ENCODE results near the gene IMPA2.
A peak's percentile ranks its signal among the peaks of the same experiment; 100 is the strongest.

IMPA2 gene

GRCh38 chr18:11987527-11987926 lies 6.2 kb downstream of the IMPA2 start:
- no peak for DNase-seq (ENCODE audit: extremely low read depth in 1 of 2, low read depth in 1 of 2)

DNA sequence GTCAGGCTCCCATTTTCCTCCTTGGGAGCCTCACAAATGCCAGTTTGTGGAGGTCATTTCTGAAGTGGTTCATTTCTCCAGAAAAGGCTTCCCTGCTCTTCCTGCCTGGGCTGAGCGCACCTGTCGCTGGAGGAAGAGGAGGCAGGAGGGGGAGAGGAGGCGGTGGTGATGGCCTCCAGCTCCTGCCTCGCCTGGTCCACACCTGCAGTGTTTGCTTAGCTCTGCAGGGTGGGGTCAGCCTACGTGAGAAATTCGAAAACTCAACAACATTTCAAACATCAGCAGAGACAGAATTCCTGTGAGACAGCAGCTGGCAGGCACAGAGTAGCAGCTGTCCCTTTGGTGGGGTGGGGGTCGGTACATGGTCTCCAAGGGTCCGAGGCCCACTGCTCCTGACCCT lies 7.9 kb downstream of the IMPA2 start:
- DNase-seq (ENCODE audit: extremely low read depth in 1 of 2, low read depth in 1 of 2) = no peak

- no peak for DNase-seq (ENCODE audit: extremely low read depth in 1 of 2, low read depth in 1 of 2)
These were observed 8.7 kb downstream of the IMPA2 start for GRCh38 chr18:11989966-11990380.

- no peak for DNase-seq (ENCODE audit: extremely low read depth in 1 of 2, low read depth in 1 of 2)
These were observed 9.2 kb downstream of the IMPA2 start for GRCh38 chr18:11990539-11990938.

GRCh38 chr18:11991021-11991795 lies 9.9 kb downstream of the IMPA2 start:
- DNase-seq (ENCODE audit: extremely low read depth in 1 of 2, low read depth in 1 of 2) = no peak

DNA sequence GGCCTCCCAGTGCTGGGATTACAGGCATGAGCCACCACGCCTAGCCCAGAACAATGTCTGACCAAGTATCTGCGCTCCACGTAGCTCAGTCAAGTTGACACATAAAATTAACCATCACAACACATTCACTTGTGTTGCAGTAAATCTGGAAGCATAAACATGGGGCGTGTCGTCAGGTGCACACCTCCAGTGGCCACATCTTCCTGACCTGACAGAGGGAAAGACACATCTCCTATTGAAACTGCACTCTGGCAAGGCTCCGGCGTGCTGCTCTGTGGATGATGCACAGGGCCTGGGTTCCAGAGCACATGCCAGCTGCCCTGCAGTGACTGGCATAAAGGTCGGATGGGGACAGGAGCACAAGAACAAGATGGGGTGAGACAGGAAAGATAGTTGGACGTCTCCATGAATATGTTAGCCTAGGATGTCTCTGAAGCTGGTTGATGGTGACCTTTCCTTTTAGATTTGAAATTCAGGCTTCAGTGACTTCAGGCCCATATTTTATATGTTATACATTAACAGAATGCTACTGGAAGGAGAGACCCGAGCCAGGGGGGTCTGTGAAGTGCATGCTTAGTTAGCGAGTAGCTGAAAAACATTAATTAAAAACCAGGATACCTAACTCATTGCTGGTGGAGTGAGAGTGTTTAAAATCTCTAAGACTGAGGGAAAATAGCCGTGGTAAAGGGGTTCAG lies 10.9 kb downstream of the IMPA2 start:
- DNase-seq (ENCODE audit: extremely low read depth in 1 of 2, low read depth in 1 of 2) = no peak

GRCh38 chr18:11993264-11993916 lies 12.1 kb downstream of the IMPA2 start:
- DNase-seq (ENCODE audit: extremely low read depth in 1 of 2, low read depth in 1 of 2) = no peak

DNA sequence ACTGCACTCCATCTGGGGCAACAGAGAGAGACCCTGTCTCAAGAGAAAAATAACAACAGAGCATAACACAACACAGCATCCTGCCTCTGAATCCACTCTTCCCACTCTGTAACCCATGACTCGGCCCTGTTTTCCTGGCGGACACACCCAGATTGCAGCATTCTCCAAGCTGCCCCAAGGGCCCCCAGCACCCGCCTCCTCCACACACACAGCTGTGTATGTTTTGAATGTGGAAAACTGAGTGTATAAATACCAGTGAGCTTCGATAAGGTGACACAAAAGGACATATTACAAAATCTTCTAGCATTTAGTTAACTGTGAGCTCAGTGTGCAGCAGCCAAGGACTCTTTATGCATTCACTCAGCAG lies 13.0 kb downstream of the IMPA2 start:
- no peak for DNase-seq (ENCODE audit: extremely low read depth in 1 of 2, low read depth in 1 of 2)

DNA sequence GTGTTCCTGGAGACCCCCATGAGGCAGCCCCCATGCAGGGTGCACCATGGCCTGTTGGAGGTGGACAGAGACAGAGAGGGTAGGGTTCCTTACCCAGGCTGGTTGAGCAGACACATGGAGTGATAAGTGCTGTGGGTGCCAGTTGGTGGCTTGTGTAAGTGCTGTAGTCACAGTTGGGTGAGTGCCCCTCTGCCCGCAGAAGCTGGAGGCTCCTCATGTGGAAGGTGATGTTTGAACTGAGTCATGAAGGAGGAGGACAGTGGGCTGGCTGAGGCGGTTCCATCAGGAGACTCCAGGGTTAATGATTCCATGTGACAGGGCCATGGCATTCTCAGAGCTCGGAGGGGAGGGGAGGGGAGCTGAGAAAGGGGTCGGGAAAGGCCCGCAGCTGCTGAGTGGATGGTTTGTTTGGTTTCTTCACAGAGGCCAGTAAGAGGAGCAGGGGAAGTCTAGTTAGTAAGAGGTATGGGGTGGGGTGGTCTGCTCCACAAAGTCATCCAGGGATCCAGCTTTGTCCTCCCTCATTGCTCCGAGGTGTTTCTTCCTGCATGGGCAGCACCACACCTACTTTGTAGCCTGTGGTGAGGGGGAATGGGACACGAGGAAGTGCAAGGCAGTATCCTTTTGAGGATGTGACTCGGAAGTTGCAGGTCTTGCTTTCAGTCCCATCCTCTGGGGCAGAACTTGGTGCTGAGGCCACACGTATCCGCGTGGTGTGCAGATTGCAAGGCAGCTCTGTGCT lies 13.6 kb downstream of the IMPA2 start:
- no peak for DNase-seq (ENCODE audit: extremely low read depth in 1 of 2, low read depth in 1 of 2)

DNA sequence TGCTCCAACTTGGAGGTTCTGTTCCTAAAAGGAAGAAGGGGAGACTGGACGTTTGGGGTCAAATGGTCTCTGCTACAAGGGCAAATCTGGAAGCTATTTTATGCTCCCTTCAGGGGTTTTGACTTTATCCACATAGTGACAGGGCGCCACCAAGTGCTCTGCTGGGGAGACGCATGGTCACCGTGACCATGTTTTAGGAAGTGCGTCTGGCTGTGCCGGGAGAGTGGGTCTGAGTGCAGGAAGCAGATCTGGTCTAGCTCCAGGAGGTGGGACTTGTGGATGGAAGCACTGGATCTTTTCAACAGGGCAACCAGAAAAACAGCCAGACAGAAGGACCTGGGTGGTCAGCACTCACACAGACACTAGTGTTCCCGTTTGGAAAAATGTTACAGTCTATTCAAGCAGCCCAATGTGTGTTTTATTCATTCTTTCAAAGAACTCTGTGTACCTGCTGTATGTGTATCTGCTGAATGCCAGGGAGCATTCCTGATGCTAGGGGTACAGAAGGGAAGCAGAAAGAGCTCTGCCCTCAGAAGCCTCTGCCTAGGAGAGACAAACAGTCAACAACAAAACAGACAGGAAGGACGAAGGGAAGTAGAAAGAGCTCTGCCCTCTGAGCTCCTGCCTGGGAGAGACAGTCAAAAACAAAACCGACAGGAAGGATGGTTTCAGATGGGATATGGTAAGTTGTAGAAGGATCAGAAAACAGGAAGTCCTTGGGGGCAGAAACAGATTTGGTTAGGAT lies 14.3 kb downstream of the IMPA2 start:
- peak; percentile 13 to 30 for DNase-seq (ENCODE audit: extremely low read depth in 1 of 2, low read depth in 1 of 2)

- DNase-seq (ENCODE audit: extremely low read depth in 1 of 2, low read depth in 1 of 2) = no peak
These were observed 15.0 kb downstream of the IMPA2 start for GRCh38 chr18:11996190-11996754.

- DNase-seq (ENCODE audit: extremely low read depth in 1 of 2, low read depth in 1 of 2) = no peak
These were observed 15.6 kb downstream of the IMPA2 start for GRCh38 chr18:11996907-11997306.

DNA sequence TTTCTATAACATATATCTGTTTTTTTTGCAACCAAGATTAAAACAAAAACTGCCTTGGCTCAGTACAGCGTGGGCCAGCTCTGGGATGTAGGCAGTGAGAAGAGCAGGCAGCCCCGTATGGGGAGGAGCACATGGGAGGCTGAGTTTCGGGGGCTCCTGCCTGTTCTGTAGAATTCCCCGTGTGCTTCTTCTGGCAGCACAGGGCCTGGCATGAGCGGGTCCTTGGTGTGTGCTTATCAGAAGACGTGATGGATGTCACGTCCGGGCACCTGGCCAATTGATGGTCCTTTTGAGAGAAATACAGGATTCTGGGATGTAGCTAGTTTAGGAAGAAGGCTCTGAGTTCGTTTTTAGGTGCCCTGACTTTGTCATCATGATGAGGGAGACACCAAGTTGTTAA lies 16.2 kb downstream of the IMPA2 start:
- DNase-seq (ENCODE audit: extremely low read depth in 1 of 2, low read depth in 1 of 2) = no peak

- no peak for DNase-seq (ENCODE audit: extremely low read depth in 1 of 2, low read depth in 1 of 2)
These were observed 16.9 kb downstream of the IMPA2 start for GRCh38 chr18:11998193-11998592.

DNA sequence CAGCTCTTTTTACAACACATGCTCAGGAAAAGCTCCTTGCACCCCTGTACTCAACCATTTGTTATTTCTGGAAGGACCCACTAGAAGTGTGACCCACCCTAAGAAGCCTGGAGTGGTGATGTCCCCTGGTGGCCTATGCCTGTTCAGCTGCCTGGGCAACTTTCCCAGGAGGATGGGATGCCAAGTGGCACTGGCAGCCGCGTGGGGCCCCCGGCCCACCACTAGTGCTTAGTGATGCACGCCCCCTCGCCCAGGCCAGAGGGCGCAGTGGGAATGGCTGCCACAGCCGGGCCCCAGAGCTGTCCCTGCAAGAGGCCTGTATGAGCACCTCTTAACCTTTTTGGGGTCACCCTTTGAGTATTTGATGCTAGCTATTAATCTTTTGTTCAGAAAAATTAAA lies 18.1 kb downstream of the IMPA2 start:
- no peak for DNase-seq (ENCODE audit: extremely low read depth in 1 of 2, low read depth in 1 of 2)

- DNase-seq (ENCODE audit: extremely low read depth in 1 of 2, low read depth in 1 of 2) = no peak
These were observed 18.9 kb downstream of the IMPA2 start for GRCh38 chr18:12000072-12000659.

DNA sequence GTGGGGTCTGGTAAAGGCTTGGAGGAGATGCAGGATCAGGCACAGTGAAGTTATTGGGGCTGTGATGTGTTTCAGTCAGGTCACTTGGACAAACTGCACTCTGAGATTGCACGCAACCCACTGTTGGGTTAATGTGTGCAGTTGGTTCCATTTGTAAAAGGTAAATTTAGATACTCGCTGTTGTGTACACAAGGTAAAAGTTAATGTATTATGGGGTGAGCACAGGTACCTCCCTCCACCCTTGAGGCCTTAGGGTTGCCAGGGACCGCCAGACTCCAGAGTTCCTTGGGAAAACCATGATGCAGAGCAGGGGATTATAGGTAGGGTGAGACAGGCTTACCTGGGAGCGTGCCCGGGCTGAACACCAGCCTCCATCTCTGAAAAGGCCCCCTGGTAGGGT lies 20.1 kb downstream of the IMPA2 start:
- no peak for DNase-seq (ENCODE audit: extremely low read depth in 1 of 2, low read depth in 1 of 2)

- DNase-seq (ENCODE audit: extremely low read depth in 1 of 2, low read depth in 1 of 2) = no peak
These were observed 22.6 kb downstream of the IMPA2 start for GRCh38 chr18:12003894-12004293.

GRCh38 chr18:12005538-12006487 lies 24.5 kb downstream of the IMPA2 start:
- DNase-seq (ENCODE audit: extremely low read depth in 1 of 2, low read depth in 1 of 2) = no peak

All from activated CD8-positive, alpha-beta memory T cell treated with anti-CD3 and anti-CD28 coated beads for 1 hour (primary cell).